K562 (cell line): ENCODE data around the gene SIGLEC9. TPM values are rescaled to one million over a fixed set of nuclear protein-coding genes. Genes with fewer than 3 reads are reported as not detected.

ENCODE experiments used
- CCNT2 ChIP-seq: IDR thresholded peaks from 2 replicates; pipeline ENCODE4 v1.6.1; 2011; ENCODE audit warnings: borderline replicate concordance, low read depth, mild to moderate bottlenecking, moderate library complexity, mixed read lengths, low read length; ENCODE audit not compliant: insufficient read length; ENCODE audit errors: extremely low read depth
- DMBX1 ChIP-seq: fragments of 250-450 bp; sonication (Bioruptor Pico); IDR thresholded peaks from 2 replicates; pipeline ENCODE4 v1.8.0; 2022; ENCODE audit warnings: inconsistent platforms, mild to moderate bottlenecking, moderate library complexity, borderline replicate concordance
- EP400 ChIP-seq: fragments of 450-650 bp; IDR thresholded peaks from 2 replicates; pipeline ENCODE4 v1.6.1; 2017; ENCODE audit warnings: antibody characterized with exemption, mild to moderate bottlenecking, moderate library complexity
- FOS ChIP-seq: IDR thresholded peaks from 3 replicates; pipeline ENCODE4 v1.6.1; 2011; ENCODE audit not compliant: insufficient read length; ENCODE audit errors: extremely low read depth
- FOXJ3 ChIP-seq: sonication (generic); formaldehyde crosslinking; IDR thresholded peaks from 2 replicates; pipeline ENCODE4 v1.4.0; 2020; ENCODE audit warnings: mild to moderate bottlenecking, missing genetic modification reagents
- FOXM1 ChIP-seq, 2 experiments: fragments of 450-650 bp in 1 of 2; sonication (generic) in 1 of 2; formaldehyde crosslinking in 1 of 2; IDR thresholded peaks; 2 replicates each; pipeline versions ENCODE4 v1.6.1 to v1.9.0; 2017 to 2022; ENCODE audit warnings: low read depth in 2 of 2, mild to moderate bottlenecking in 2 of 2, missing genetic modification reagents in 1 of 2, moderate library complexity in 1 of 2
- GABPB1 ChIP-seq: sonication (generic); formaldehyde crosslinking; IDR thresholded peaks from 2 replicates; pipeline ENCODE4 v1.8.0; 2022; ENCODE audit warnings: mild to moderate bottlenecking, missing genetic modification reagents
- L3MBTL2 ChIP-seq: fragments of 450-650 bp; IDR thresholded peaks from 2 replicates; pipeline ENCODE4 v1.6.1; 2016; ENCODE audit warnings: mild to moderate bottlenecking, moderate library complexity
- MAFG ChIP-seq: fragments of 450-650 bp; conservative IDR thresholded peaks from 2 replicates; pipeline ENCODE4 v1.6.1; 2016; ENCODE audit warnings: missing genetic modification characterization, missing compliant biosample characterization
- MCM2 ChIP-seq: fragments of 450-650 bp; IDR thresholded peaks from 2 replicates; pipeline ENCODE4 v1.6.1; 2017; ENCODE audit warnings: low read depth, mild to moderate bottlenecking
- NCOR1 ChIP-seq: fragments of 450-650 bp; IDR thresholded peaks from 2 replicates; pipeline ENCODE4 v1.6.1; 2016; ENCODE audit warnings: mild to moderate bottlenecking, moderate library complexity
- NEUROD1 ChIP-seq: fragments of 150-350 bp; IDR thresholded peaks from 2 replicates; pipeline ENCODE4 v1.6.1; 2014; ENCODE audit warnings: borderline replicate concordance, low read length, low read depth; ENCODE audit not compliant: partially characterized antibody
- PHF20 ChIP-seq: fragments of 450-650 bp; IDR thresholded peaks from 2 replicates; pipeline ENCODE4 v1.6.1; 2018; ENCODE audit not compliant: partially characterized antibody
- RBM39 ChIP-seq: fragments of 200-400 bp; formaldehyde crosslinking; optimal IDR thresholded peaks from 2 replicates; pipeline ENCODE3; 2018; ENCODE audit warnings: low read depth, low read length
- SAP30 ChIP-seq: fragments of 200-600 bp; sonication (generic); IDR thresholded peaks from 2 replicates; pipeline ENCODE4 v1.6.1; 2012; ENCODE audit warnings: borderline replicate concordance, low read depth, mild to moderate bottlenecking, moderate library complexity, low read length, control low read depth, inconsistent platforms; ENCODE audit not compliant: insufficient read depth, poor library complexity, severe bottlenecking
- SMARCE1 ChIP-seq: fragments of 450-650 bp; IDR thresholded peaks from 2 replicates; pipeline ENCODE4 v1.7.1; 2016; ENCODE audit warnings: mild to moderate bottlenecking
- SREBF2 ChIP-seq: sonication (generic); formaldehyde crosslinking; IDR thresholded peaks from 2 replicates; pipeline ENCODE4 v1.4.0; 2020; ENCODE audit warnings: mild to moderate bottlenecking, missing genetic modification reagents
- ZBTB11 ChIP-seq, 3 experiments: fragments of 200-800 bp in 1 of 3; fragments of 250-450 bp in 1 of 3; fragments of 450-650 bp in 1 of 3; sonication (Bioruptor Pico) in 1 of 3; sonication (Bioruptor generic) in 1 of 3; formaldehyde crosslinking in 1 of 3; IDR thresholded peaks; 2 replicates each; pipeline versions ENCODE4 v1.6.1 to v1.8.0; 2016 to 2022; ENCODE audit warnings: mild to moderate bottlenecking in 2 of 3, missing genetic modification characterization in 2 of 3, missing compliant biosample characterization in 1 of 3, moderate library complexity in 1 of 3
- ZNF696 ChIP-seq: fragments of 250-450 bp; sonication (Bioruptor Pico); conservative IDR thresholded peaks from 2 replicates; pipeline ENCODE4 v1.4.0; 2020; ENCODE audit warnings: mild to moderate bottlenecking, moderate library complexity
- ZNF830 ChIP-seq: fragments of 250-450 bp; sonication (Bioruptor Pico); IDR thresholded peaks from 2 replicates; pipeline ENCODE4 v1.5.0; 2021; ENCODE audit warnings: mild to moderate bottlenecking
- polyA plus RNA-seq, 8 experiments: library from polyadenylated mRNA; depleted of rRNA in 4 of 8; stranded (reverse) in 5 of 8; unstranded in 3 of 8; fragments of >200 nt; fragmentation: Nextera tagmentation in 2 of 8; fragmentation: Illumina TruSeq in 1 of 8; extraction: Ambion mirVana in 2 of 8; extraction: Trizol in 1 of 8; gene quantifications; 2 replicates each; pipeline versions ENCODE4 v1.2.1 to v1.2.3, GENCODE V29; 2011 to 2014; ENCODE audit warnings: inconsistent platforms in 1 of 8, missing spikeins in 1 of 8
- total RNA-seq, 7 experiments: library from RNA; depleted of rRNA in 6 of 7; stranded (reverse); fragments of >200 nt in 6 of 7; fragmentation: Illumina TruSeq in 2 of 7; extraction: Trizol in 2 of 7; gene quantifications; 2 replicates each; pipeline versions ENCODE4 v1.2.1 to v1.2.3, GENCODE V29; 2011 to 2021; ENCODE audit warnings: low replicate concordance in 1 of 7
- TF ChIP-seq, protein P1 (sequence below), 2 experiments: fragments of 150-350 bp in 1 of 2; IDR thresholded peaks; 2 replicates each; pipeline ENCODE4 v1.6.1; 2012 to 2016; ENCODE audit warnings: low read depth in 2 of 2, low read length in 2 of 2, mild to moderate bottlenecking in 1 of 2, moderate library complexity in 1 of 2

Gene SIGLEC9
- total and polyA plus RNA-seq, 9 of the 15 experiments (the other 6 are each of a cell fraction or from before 2014, with no cell fraction given): 0.09 to 0.34 (median 0.22) TPM; not detected in 4

GRCh38 chr19:51158474-51159129 lies 33.9 kb downstream of the SIGLEC9 start (continued):
- TF ChIP-seq DMBX1 (CRISPR knock-in tag): no peak
- TF ChIP-seq, protein P1, sequence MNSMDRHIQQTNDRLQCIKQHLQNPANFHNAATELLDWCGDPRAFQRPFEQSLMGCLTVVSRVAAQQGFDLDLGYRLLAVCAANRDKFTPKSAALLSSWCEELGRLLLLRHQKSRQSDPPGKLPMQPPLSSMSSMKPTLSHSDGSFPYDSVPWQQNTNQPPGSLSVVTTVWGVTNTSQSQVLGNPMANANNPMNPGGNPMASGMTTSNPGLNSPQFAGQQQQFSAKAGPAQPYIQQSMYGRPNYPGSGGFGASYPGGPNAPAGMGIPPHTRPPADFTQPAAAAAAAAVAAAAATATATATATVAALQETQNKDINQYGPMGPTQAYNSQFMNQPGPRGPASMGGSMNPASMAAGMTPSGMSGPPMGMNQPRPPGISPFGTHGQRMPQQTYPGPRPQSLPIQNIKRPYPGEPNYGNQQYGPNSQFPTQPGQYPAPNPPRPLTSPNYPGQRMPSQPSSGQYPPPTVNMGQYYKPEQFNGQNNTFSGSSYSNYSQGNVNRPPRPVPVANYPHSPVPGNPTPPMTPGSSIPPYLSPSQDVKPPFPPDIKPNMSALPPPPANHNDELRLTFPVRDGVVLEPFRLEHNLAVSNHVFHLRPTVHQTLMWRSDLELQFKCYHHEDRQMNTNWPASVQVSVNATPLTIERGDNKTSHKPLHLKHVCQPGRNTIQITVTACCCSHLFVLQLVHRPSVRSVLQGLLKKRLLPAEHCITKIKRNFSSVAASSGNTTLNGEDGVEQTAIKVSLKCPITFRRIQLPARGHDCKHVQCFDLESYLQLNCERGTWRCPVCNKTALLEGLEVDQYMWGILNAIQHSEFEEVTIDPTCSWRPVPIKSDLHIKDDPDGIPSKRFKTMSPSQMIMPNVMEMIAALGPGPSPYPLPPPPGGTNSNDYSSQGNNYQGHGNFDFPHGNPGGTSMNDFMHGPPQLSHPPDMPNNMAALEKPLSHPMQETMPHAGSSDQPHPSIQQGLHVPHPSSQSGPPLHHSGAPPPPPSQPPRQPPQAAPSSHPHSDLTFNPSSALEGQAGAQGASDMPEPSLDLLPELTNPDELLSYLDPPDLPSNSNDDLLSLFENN (IDR thresholded peaks at IDR 0.05; ENCODE audit: low read depth in 2 of 2, low read length in 2 of 2): no peak
- no peak for TF ChIP-seq NEUROD1
- TF ChIP-seq NCOR1: 0 out of 2 replicates have a peak, but pooled peaks have one; percentile 9
- 0 out of 2 replicates have a peak, but pooled peaks have one; percentile 24 for TF ChIP-seq FOXM1 (IDR thresholded peaks at IDR 0.05; ENCODE audit: low read depth)
- TF ChIP-seq FOXM1 (CRISPR knock-in tag; IDR thresholded peaks at IDR 0.05; ENCODE audit: low read depth): no peak
- TF ChIP-seq ZBTB11 (CRISPR knock-in tag; IDR thresholded peaks at IDR 0.05): peak in 1 of 3 experiments; percentile 35; a peak in 1 of 6 replicates
- TF ChIP-seq MAFG (tag): peak; percentile 79
- no peak for TF ChIP-seq SMARCE1
- no peak for TF ChIP-seq EP400
- TF ChIP-seq GABPB1 (CRISPR knock-in tag): no peak; the same call in 1 of the 2 replicates
- TF ChIP-seq ZNF696: no peak
- no peak for TF ChIP-seq SAP30
- no peak for TF ChIP-seq FOXJ3 (CRISPR knock-in tag)
- TF ChIP-seq RBM39: peak; percentile 91
- TF ChIP-seq PHF20: no peak
- peak; percentile 36; the same call in 1 of the 2 replicates for TF ChIP-seq L3MBTL2
- no peak for TF ChIP-seq FOS
- TF ChIP-seq ZNF830 (CRISPR knock-in tag): no peak
- no peak for TF ChIP-seq CCNT2
- TF ChIP-seq MCM2: no peak
- no peak for TF ChIP-seq SREBF2 (CRISPR knock-in tag)
